SKM-1 (cell line): ENCODE measurements around the gene SPON1.
"Not testable (repeated sequence)": the region's sequence is repeated elsewhere in the genome, so short reads cannot be mapped to it uniquely, and the experiment has no call there.

Experiments
- DNase-seq: peaks from one replicate; lab custom pipeline; 2025; ENCODE audit not compliant: unreplicated experiment; lab: John Stamatoyannopoulos, UW

Gene SPON1

DNA sequence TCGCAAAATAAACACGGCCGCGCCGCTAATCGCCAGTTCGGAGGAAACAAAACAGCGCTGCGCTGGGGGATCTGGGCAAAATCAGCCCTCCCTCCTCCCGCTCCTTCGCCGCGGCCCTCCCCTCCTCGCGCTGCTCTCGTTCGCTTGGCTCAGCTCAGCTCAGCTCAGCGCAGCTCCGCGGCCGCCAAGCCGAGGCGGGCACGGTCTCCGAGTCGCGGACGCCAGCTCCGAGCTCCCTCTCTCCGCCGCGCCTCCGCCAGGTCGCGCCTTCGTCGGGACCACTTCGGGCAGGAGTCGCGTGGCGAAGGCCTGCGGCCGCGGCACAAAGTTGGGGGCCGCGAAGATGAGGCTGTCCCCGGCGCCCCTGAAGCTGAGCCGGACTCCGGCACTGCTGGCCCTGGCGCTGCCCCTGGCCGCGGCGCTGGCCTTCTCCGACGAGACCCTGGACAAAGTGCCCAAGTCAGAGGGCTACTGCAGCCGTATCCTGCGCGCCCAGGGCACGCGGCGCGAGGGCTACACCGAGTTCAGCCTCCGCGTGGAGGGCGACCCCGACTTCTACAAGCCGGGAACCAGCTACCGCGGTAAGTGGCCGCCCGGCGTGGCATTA lies at the start of gene SPON1:
Gene SPON1, plus strand, starts transcription at position 162 of the 607 bp plus-strand sequence. Its CDS starts 182 bp downstream, at position 344.
- no peak for DNase-seq

DNA sequence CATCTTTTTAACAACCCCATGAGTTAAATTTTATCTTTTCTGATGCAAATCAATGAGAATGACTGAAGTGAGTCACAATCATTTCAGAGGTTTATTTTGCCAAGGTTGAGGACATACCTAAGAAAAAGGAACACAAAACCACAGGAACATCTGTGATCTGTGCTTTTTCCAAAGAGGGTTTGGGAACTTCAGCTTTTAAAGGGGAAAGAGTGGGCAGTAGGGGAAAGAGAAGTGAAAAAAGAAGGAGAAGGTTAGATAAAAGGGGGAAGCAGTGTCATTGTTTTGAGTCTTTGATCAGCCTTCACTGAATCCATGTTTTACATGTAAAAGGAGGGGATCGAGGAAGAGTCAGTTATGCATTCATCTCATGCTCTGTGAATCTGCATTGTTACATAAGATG lies 45.3 kb upstream of the SPON1 start:
- no peak for DNase-seq

GRCh38 chr11:13917904-13918303 lies 44.6 kb upstream of the SPON1 start:
- no peak for DNase-seq

DNA sequence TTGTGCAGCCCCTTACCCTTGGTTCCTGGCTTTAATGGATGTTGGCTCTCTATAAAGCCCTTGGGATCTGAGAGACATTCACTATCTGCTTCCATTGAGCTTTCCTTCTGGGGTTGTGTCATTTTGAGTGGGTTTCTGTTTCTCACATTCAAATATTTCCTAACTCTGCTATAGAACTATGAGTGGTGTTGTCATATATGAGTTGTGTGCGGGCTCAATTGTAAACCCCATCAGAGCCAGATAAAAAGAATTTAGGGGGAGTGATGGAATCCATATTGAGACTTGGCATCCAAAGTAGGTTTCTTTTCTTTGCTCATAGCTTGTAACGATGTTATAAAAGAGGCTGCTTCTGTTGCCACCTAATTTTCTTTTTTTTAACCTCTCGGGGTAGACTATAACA lies 41.8 kb upstream of the SPON1 start:
- DNase-seq: no peak

DNA sequence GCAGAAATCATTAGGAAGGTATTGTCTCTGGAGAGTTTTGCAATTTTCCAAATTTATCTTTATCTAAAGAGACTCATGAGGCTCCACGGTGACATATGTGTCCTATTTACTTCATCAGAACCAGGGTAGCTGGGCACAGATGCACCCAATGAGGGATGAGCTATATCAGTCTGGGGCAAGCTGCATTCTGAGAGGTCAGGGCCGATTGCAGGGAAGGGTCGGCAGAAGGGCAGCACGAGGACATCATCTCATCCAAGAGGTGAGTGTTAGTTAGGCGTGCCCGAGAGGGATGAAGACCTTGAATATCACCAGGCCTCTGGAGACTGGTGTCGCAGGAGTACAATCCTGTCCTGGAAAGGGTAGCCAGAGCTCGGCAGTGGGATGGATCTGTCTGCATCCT lies 41.0 kb upstream of the SPON1 start:
- no peak for DNase-seq

DNA sequence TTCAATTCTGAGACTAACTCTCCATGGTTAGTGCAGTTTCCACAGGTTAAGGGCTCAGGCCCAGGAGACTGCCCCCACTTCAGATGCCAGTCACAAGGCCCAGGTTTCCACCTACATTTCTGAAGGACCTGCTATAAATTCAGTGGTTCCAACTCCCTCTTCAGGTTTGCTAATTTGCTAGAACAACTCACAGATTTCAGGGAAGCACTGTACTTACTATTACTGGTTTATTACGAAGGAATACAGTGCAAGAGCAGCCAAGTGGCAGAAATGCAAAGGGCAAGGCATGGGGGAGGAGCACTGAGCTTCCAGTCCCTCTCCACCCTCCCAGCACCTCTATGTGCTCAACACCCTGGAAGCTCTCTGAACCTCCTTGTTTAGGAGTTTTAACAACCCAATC lies 39.3 kb upstream of the SPON1 start:
- no peak for DNase-seq

- DNase-seq: no peak
These were observed 38.5 kb upstream of the SPON1 start for GRCh38 chr11:13923716-13924650.

DNA sequence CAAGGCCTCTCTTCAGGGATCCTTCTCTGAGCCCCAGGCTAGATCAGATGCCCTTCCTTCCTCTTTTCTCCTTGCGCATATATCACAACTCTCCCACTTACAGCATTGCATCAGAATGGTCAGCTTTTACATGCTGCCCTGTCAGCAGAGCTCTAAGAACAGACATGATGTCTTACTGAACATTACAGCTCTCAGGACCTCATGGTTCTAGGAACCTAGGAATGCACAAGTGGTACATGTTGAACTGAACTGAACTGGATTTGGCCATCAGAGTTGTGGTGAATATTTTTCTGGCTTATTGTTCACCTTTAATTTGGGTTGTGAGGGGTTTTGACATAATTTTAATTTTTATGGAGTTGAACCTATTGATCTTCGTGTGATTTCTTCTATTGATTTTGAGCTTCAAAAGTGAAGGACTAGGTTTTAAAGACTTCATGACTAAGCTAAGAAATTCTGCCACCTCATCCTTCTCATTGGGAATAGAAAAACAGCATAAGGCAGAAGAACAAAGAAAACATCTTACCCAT lies 37.7 kb upstream of the SPON1 start:
- DNase-seq: peak; percentile 81

- DNase-seq: not testable (repeated sequence)
These were observed 36.2 kb upstream of the SPON1 start for GRCh38 chr11:13926366-13926765.

DNA sequence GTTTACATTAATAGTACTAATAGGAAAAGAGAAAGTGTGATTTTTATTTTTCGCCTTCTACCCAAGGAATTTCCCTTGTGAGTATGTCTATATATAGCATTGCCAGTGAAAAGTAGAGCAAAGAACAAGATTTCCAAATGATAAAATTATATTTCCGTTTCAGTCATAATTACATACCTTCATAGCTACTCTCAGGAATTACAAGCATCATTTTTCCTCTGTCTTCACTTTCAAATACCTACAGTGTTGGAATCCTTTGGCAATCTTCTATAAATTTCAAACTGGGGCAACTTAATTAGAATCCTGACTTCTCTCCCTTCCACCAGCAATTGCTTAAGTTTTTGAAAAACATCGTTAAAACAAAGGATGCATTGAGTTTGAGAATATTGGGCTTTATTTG lies 35.5 kb upstream of the SPON1 start:
- DNase-seq: no peak

DNA sequence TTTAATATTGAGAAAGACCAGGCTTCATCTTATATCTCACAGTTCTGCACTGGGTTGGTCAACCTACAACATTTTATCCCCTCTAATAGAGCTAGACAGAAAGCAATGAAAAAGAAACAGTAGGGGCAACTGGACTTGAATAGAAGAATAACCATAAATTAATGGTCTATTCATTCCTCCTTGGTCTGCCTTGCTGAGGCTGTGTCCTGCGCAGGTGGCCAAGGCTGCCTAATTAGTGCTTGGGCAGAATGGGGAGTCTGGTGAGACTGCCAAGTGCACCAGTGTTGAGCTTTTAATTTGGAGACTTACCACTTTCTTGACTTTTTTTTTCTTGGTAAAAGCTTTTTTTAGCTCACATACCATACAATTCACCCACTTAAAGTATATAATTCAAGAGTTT lies 35.0 kb upstream of the SPON1 start:
- DNase-seq: no peak

GRCh38 chr11:13928566-13929251 lies 33.8 kb upstream of the SPON1 start:
- no peak for DNase-seq

DNA sequence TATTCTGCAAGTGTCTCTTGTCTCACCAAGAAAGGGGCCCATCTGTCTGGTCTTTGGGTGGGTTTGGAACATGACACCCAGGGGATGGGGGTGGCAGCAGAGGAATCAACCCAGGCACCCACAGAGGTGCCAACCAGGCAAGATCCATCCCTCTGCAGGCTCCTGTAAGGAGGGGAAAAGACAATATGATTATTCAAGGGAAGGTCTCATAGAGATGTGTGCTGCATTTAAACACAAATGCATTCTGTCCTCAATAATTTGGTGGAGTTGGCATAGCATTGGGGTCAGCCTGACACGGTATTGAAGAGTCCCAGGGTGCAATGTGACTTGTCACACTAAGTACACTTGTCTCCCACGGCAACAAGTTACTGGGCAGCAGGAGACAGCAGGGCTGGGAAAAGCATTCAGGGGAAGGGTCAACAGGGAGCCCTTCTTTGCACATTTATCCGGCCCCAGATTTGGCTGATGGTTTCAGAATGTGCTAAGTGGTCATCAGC lies 33.1 kb upstream of the SPON1 start:
- no peak for DNase-seq

GRCh38 chr11:13931356-13931755 lies 31.2 kb upstream of the SPON1 start:
- no peak for DNase-seq

DNA sequence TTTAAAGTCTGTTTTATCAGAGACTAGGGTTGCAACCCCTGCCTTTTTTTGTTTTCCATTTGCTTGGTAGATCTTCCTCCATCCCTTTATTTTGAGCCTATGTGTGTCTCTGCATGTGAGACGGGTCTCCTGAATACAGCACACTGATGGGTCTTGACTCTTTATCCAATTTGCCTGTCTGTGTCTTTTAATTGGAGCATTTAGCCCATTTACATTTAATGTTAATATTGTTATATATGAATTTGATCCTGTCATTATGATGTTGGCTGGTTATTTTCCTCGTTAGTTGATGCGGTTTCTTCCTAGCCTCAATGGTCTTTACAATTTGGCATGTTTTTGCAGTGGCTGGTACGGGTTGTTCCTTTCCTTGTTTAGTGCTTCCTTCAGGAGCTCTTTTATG lies 25.4 kb upstream of the SPON1 start:
- DNase-seq: not testable (repeated sequence)

DNA sequence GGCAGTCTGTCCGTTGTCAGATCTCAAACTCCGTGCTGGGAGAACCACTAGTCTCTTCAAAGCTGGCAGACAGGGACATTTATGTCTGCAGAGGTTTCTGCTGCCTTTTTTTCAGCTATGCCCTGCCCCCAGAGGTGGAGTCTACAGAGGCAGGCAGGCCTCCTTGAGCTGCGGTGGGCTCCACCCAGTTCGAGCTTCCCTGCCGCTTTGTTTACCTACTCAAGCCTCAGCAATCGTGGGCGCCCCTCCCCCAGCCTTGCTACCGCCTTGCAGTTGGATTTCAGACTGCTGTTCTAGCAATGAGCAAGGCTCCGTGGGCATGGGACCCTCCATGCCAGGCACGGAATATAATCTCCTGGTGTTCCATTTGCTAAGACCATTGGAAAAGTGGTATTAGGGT lies 23.7 kb upstream of the SPON1 start:
- DNase-seq: not testable (repeated sequence)

- no peak for DNase-seq
These were observed 22.3 kb upstream of the SPON1 start for GRCh38 chr11:13939961-13940906.

DNA sequence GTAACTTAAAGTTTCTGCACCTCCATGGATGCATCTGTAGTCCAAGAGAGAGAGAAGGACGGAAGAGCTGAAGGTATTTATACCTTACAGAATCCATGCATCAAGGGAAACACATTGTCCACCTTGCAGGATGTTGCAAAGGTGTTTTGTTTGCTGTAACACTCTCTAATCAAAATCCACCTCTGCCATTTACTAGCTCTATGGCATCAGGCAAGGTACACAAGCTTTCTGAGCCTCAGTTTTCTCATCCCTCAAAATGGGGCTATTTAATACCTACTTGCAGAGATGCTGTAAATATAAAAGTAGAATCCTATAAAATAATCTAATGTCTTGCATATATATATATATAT lies 21.6 kb upstream of the SPON1 start:
- DNase-seq: no peak

- no peak for DNase-seq
These were observed 20.7 kb upstream of the SPON1 start for GRCh38 chr11:13941775-13942174.

- no peak for DNase-seq
These were observed 20.1 kb upstream of the SPON1 start for GRCh38 chr11:13942378-13942777.
